SK-N-SH (cell line): ENCODE measurements around the gene CFAP221. TPM values are rescaled to one million over a fixed set of nuclear protein-coding genes. Genes with fewer than 3 reads are reported as not detected.

ENCODE experiments used
- CTCF ChIA-PET: fragments of 300-600, 350-600 bp; formaldehyde crosslinking; extraction: SDS; loops from one replicate; lab custom pipeline; 2021; lab: Yijun Ruan, JAX
- POLR2A ChIA-PET: fragments of 350-600 bp; sonication (Branson Sonifier 250); formaldehyde crosslinking; extraction: SDS; loops from one replicate; lab custom pipeline; 2020; ENCODE audit warnings: antibody characterized with exemption, inconsistent platforms; lab: Yijun Ruan, JAX
- DNase-seq: peaks from one replicate; pipeline ENCODE4 v3.0.0; 2012
- H2AFZ ChIP-seq: fragments of 200-600 bp; sonication (generic); 2 replicates; pipeline ENCODE4 v1.8.1; 2016; ENCODE audit warnings: antibody characterized with exemption, mild to moderate bottlenecking, low read depth
- H3F3A ChIP-seq: fragments of 200-600 bp; sonication (generic); replicated peaks from 2 replicates; pipeline ENCODE3; 2016; ENCODE audit warnings: antibody characterized with exemption, mild to moderate bottlenecking; ENCODE audit not compliant: insufficient read depth
- H3K27ac ChIP-seq, 2 experiments: fragments of 200-500 bp in 1 of 2; fragments of 200-600 bp in 1 of 2; sonication (Bioruptor generic) in 1 of 2; sonication (generic), shearing (Covaris generic) in 1 of 2; 2 replicates each; pipeline versions ENCODE4 v1.5.1 to v1.6.1; 2014 to 2016; ENCODE audit warnings: low read depth in 2 of 2, inconsistent platforms in 1 of 2, low read length in 1 of 2, mild to moderate bottlenecking in 1 of 2, mixed read lengths in 1 of 2
- H3K27me3 ChIP-seq: fragments of 200-600 bp; sonication (generic), shearing (Covaris generic); 2 replicates; pipeline ENCODE4 v1.6.1; 2016; ENCODE audit warnings: mixed run types; ENCODE audit not compliant: insufficient read depth
- H3K36me3 ChIP-seq, 2 experiments: fragments of 200-500 bp in 1 of 2; fragments of 200-600 bp in 1 of 2; sonication (Bioruptor generic) in 1 of 2; sonication (generic) in 1 of 2; replicated peaks in 1 of 2; 2 replicates each; pipeline versions ENCODE3 to v1.5.1; 2014 to 2016; ENCODE audit warnings: low read length in 1 of 2, mild to moderate bottlenecking in 1 of 2; ENCODE audit not compliant: insufficient read depth in 2 of 2, control insufficient read depth in 1 of 2
- H3K4me1 ChIP-seq, 2 experiments: fragments of 200-500 bp in 1 of 2; fragments of 200-600 bp in 1 of 2; sonication (Bioruptor generic) in 1 of 2; sonication (generic), shearing (Covaris generic) in 1 of 2; 2 replicates each; pipeline versions ENCODE4 v1.5.1 to v1.6.1; 2014 to 2016; ENCODE audit warnings: low read depth in 1 of 2, low read length in 1 of 2, mixed run types in 1 of 2; ENCODE audit not compliant: insufficient read depth in 2 of 2, control insufficient read depth in 1 of 2
- H3K4me2 ChIP-seq: fragments of 200-600 bp; sonication (generic), shearing (Covaris generic); 2 replicates; pipeline ENCODE4 v1.6.1; 2017; ENCODE audit warnings: mixed run types
- H3K4me3 ChIP-seq, 2 experiments: fragments of 200-500 bp in 1 of 2; fragments of 200-600 bp in 1 of 2; sonication (Bioruptor generic) in 1 of 2; sonication (generic), shearing (Covaris generic) in 1 of 2; 2 replicates each; pipeline versions ENCODE4 v1.5.1 to v1.8.1; 2014 to 2016; ENCODE audit warnings: low read depth in 2 of 2, inconsistent platforms in 1 of 2, low read length in 1 of 2, mild to moderate bottlenecking in 1 of 2, mixed read lengths in 1 of 2, moderate library complexity in 1 of 2
- H3K79me2 ChIP-seq: fragments of 200-600 bp; sonication (generic); 2 replicates; pipeline ENCODE4 v1.8.1; 2017; ENCODE audit warnings: mild to moderate bottlenecking; ENCODE audit not compliant: insufficient read depth
- H3K9ac ChIP-seq: fragments of 200-600 bp; sonication (generic); 2 replicates; pipeline ENCODE4 v1.6.1; 2017; ENCODE audit warnings: mixed run types
- H3K9me2 ChIP-seq: fragments of 200-600 bp; sonication (generic); 2 replicates; pipeline ENCODE4 v1.6.1; 2017; ENCODE audit warnings: mixed run types
- H3K9me3 ChIP-seq: fragments of 200-600 bp; sonication (generic); 2 replicates; pipeline ENCODE4 v1.6.1; 2017; ENCODE audit warnings: mixed run types, mild to moderate bottlenecking, moderate library complexity
- H4K20me1 ChIP-seq: fragments of 200-600 bp; sonication (generic); 2 replicates; pipeline ENCODE4 v1.6.1; 2017; ENCODE audit warnings: mild to moderate bottlenecking, mixed run types; ENCODE audit not compliant: insufficient read depth
- EP300 ChIP-seq, 2 experiments: IDR thresholded peaks; 2 replicates each; pipeline versions ENCODE4 v1.4.0 to v1.6.1; 2012; ENCODE audit warnings: borderline replicate concordance in 1 of 2, low read depth in 1 of 2, low read length in 1 of 2
- EZH2phosphoT487 ChIP-seq: fragments of 200-600 bp; sonication (generic); IDR thresholded peaks from 2 replicates; pipeline ENCODE4 v1.6.1; 2017; ENCODE audit warnings: low read depth, mixed run types, mild to moderate bottlenecking, antibody characterized with exemption, moderate library complexity, borderline replicate concordance
- FOXM1 ChIP-seq: IDR thresholded peaks from 2 replicates; pipeline ENCODE4 v1.4.0; 2012; ENCODE audit warnings: low read depth, mild to moderate bottlenecking
- GATA2 ChIP-seq: sonication (generic); formaldehyde crosslinking; IDR thresholded peaks from 2 replicates; pipeline ENCODE4 v1.5.0; 2020; ENCODE audit warnings: mild to moderate bottlenecking, missing genetic modification reagents
- JUND ChIP-seq: IDR thresholded peaks from 2 replicates; pipeline ENCODE4 v1.4.0; 2012
- RFX5 ChIP-seq: IDR thresholded peaks from 2 replicates; pipeline ENCODE4 v1.6.1; 2012; ENCODE audit warnings: mild to moderate bottlenecking, improper control_type of control experiment, low read length
- TAF1 ChIP-seq: IDR thresholded peaks from 2 replicates; pipeline ENCODE4 v1.6.1; 2012; ENCODE audit warnings: low read depth, mild to moderate bottlenecking, low read length, moderate library complexity, borderline replicate concordance
- WGBS: methylation state at CpG from one replicate; pipeline ENCODE4 v1.1.6; 2017; ENCODE audit warnings: low lambda C conversion rate; 5-methylcytosine and 5-hydroxymethylcytosine counted together
- polyA plus RNA-seq, 3 experiments: library from polyadenylated mRNA; depleted of rRNA; stranded (reverse); fragments of >200 nt; gene quantifications; 2 replicates each; pipeline ENCODE4 v1.2.3, GENCODE V29; 2012
- TF ChIP-seq, protein P1 (sequence below): IDR thresholded peaks from 2 replicates; pipeline ENCODE4 v1.6.1; 2012; ENCODE audit warnings: mild to moderate bottlenecking, low read depth, low read length, moderate library complexity
- TF ChIP-seq, protein P2 (sequence below): fragments of 150-350 bp; IDR thresholded peaks from 2 replicates; pipeline ENCODE4 v1.6.1; 2016; ENCODE audit warnings: mild to moderate bottlenecking, low read depth, low read length
- TF ChIP-seq, protein P3 (sequence below): IDR thresholded peaks from 2 replicates; pipeline ENCODE4 v1.4.0; 2012; ENCODE audit warnings: low read depth, borderline replicate concordance
- TF ChIP-seq, protein P4 (sequence below): IDR thresholded peaks from 2 replicates; pipeline ENCODE4 v1.4.0; 2012; ENCODE audit warnings: low read depth, borderline replicate concordance

Gene CFAP221
- polyA plus RNA-seq, 1 of the 3 experiments (the other 2 are of a cell fraction), result 0.12 TPM

DNA sequence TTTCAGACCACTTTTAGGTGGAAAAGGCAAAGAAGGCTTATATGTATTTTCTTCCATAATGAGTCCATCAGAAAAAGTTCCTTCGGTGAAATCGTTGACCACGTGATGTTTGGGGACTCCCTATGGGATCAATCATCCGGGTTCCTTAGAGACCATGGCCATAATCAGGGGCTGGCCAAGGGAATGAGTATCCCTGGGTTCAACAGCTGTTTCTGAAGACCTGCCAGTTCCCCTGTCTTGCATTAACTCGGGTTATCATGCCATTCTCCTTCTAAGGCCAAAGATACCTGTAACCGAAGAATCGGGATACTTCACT is 116.1 kb downstream of the CFAP221 start (continued):
- TF ChIP-seq, protein P1, sequence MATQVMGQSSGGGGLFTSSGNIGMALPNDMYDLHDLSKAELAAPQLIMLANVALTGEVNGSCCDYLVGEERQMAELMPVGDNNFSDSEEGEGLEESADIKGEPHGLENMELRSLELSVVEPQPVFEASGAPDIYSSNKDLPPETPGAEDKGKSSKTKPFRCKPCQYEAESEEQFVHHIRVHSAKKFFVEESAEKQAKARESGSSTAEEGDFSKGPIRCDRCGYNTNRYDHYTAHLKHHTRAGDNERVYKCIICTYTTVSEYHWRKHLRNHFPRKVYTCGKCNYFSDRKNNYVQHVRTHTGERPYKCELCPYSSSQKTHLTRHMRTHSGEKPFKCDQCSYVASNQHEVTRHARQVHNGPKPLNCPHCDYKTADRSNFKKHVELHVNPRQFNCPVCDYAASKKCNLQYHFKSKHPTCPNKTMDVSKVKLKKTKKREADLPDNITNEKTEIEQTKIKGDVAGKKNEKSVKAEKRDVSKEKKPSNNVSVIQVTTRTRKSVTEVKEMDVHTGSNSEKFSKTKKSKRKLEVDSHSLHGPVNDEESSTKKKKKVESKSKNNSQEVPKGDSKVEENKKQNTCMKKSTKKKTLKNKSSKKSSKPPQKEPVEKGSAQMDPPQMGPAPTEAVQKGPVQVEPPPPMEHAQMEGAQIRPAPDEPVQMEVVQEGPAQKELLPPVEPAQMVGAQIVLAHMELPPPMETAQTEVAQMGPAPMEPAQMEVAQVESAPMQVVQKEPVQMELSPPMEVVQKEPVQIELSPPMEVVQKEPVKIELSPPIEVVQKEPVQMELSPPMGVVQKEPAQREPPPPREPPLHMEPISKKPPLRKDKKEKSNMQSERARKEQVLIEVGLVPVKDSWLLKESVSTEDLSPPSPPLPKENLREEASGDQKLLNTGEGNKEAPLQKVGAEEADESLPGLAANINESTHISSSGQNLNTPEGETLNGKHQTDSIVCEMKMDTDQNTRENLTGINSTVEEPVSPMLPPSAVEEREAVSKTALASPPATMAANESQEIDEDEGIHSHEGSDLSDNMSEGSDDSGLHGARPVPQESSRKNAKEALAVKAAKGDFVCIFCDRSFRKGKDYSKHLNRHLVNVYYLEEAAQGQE, result no peak
- TF ChIP-seq JUND (no peak), EZH2phosphoT487 (no peak)
- TF ChIP-seq, protein P2, sequence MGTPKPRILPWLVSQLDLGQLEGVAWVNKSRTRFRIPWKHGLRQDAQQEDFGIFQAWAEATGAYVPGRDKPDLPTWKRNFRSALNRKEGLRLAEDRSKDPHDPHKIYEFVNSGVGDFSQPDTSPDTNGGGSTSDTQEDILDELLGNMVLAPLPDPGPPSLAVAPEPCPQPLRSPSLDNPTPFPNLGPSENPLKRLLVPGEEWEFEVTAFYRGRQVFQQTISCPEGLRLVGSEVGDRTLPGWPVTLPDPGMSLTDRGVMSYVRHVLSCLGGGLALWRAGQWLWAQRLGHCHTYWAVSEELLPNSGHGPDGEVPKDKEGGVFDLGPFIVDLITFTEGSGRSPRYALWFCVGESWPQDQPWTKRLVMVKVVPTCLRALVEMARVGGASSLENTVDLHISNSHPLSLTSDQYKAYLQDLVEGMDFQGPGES, result no peak
- TF ChIP-seq, protein P3, sequence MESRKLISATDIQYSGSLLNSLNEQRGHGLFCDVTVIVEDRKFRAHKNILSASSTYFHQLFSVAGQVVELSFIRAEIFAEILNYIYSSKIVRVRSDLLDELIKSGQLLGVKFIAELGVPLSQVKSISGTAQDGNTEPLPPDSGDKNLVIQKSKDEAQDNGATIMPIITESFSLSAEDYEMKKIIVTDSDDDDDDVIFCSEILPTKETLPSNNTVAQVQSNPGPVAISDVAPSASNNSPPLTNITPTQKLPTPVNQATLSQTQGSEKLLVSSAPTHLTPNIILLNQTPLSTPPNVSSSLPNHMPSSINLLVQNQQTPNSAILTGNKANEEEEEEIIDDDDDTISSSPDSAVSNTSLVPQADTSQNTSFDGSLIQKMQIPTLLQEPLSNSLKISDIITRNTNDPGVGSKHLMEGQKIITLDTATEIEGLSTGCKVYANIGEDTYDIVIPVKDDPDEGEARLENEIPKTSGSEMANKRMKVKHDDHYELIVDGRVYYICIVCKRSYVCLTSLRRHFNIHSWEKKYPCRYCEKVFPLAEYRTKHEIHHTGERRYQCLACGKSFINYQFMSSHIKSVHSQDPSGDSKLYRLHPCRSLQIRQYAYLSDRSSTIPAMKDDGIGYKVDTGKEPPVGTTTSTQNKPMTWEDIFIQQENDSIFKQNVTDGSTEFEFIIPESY, result no peak

DNA sequence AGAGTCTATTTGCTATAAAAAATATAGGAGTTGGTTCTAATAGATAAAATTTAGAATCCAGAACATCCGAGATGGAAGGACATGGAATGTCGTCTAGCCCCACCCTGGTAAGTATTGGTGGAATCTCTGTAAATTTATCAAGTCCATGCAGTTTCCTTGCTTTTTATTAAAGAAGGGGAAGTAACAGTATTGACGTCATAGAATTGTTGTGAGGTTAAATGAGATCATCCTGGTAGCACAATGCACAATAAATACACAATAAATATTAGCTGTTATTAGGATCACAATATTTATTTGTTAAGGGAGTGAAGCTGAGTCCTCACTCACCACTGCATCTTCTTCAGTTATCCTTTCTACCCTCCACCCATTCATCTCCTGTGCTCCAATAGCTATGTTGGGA is 118.0 kb downstream of the CFAP221 start:
- ChIA-PET POLR2A (no interaction called here), CTCF (interaction anchor here (1.1 to 2.8 kb wide), 5 partner anchors 13 to 256 kb away, joined by 3 to 26 read pairs (median 5); no protein-coding TSS in a partner anchor)

More for the DNA sequence above, 118.0 kb downstream of the CFAP221 start:
- H3K27ac ChIP-seq, result no peak overlapping the region
- H3K36me3 ChIP-seq, result no peaks in the 10 kb centered on the region
- no peaks in the 10 kb centered on the region for H4K20me1 ChIP-seq
- H2AFZ ChIP-seq, result no peak overlapping the region
- TF ChIP-seq RFX5 (no peak), FOXM1 (no peak), TAF1 (no peak), GATA2 (CRISPR knock-in tag) (no peak), EP300 (IDR thresholded peaks at IDR 0.05; ENCODE audit: borderline replicate concordance in 1 of 2, low read depth in 1 of 2, low read length in 1 of 2) (no peak)
- TF ChIP-seq, protein P4, sequence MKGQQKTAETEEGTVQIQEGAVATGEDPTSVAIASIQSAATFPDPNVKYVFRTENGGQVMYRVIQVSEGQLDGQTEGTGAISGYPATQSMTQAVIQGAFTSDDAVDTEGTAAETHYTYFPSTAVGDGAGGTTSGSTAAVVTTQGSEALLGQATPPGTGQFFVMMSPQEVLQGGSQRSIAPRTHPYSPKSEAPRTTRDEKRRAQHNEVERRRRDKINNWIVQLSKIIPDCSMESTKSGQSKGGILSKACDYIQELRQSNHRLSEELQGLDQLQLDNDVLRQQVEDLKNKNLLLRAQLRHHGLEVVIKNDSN, result no peak
- TF ChIP-seq, all 33 proteins: peak for 0
- no peak overlapping the region for H3K4me3 ChIP-seq
- no peaks in the 10 kb centered on the region for H3K9me3 ChIP-seq
- no peaks in the 10 kb centered on the region for H3F3A ChIP-seq
- H3K9ac ChIP-seq, result no peak overlapping the region
- no peak overlapping the region for H3K4me2 ChIP-seq
- H3K4me1 ChIP-seq, result no peaks in the 10 kb centered on the region
- H3K79me2 ChIP-seq, result no peaks in the 10 kb centered on the region
- WGBS, result 57% methylated on average over 3 of the region's 3 CpGs
- H3K9me2 ChIP-seq, result no peaks in the 10 kb centered on the region
- DNase-seq, result no peak
- no peaks in the 10 kb centered on the region for H3K27me3 ChIP-seq
